Measurements from ENCODE around the gene STAG1.

DNA sequence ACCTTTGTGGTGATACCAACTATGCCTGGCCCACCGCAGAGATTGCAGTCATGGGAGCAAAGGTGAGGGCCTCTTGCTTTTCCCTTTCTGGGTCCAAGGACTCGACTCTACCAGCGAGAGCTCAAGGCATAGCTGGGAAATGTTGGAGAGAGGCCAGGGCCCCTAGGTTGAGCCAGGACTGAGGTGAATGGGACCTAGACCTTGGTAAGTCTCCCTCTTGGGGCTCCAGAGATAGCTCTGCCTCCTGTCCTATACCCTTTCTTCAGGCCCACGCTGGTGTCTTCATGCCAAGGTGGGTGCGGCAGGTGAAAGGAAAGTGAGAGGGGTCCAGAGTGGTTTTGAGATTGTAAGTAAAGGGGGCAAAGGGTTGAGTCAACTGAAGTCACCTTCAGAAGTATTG, 424.5 kb downstream of the STAG1 start:
- TF ChIP-seq POLR2A (IDR thresholded peaks at IDR 0.05), result no peak
- TF ChIP-seq, protein P1, sequence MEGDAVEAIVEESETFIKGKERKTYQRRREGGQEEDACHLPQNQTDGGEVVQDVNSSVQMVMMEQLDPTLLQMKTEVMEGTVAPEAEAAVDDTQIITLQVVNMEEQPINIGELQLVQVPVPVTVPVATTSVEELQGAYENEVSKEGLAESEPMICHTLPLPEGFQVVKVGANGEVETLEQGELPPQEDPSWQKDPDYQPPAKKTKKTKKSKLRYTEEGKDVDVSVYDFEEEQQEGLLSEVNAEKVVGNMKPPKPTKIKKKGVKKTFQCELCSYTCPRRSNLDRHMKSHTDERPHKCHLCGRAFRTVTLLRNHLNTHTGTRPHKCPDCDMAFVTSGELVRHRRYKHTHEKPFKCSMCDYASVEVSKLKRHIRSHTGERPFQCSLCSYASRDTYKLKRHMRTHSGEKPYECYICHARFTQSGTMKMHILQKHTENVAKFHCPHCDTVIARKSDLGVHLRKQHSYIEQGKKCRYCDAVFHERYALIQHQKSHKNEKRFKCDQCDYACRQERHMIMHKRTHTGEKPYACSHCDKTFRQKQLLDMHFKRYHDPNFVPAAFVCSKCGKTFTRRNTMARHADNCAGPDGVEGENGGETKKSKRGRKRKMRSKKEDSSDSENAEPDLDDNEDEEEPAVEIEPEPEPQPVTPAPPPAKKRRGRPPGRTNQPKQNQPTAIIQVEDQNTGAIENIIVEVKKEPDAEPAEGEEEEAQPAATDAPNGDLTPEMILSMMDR (IDR thresholded peaks at IDR 0.05), result no peak

Measured in vagina (tissue), 2 donors.